OCI-LY3 (cell line): ENCODE results near the gene ASPSCR1.
"Not testable (repeated sequence)": the region's sequence is repeated elsewhere in the genome, so short reads cannot be mapped to it uniquely, and the experiment has no call there.

Experiments
- H2AFZ ChIP-seq: fragments of 200-600, 300-600 bp; shearing (Covaris generic); 2 replicates; pipeline ENCODE4 v1.6.0; 2014; ENCODE audit warnings: antibody characterized with exemption, low read depth, low read length
- H3K27ac ChIP-seq: fragments of 200-600, 300-600 bp; sonication (generic); 2 replicates; pipeline ENCODE4 v1.5.1; 2014; ENCODE audit warnings: mild to moderate bottlenecking, low read length, moderate library complexity, mixed read lengths
- H3K27me3 ChIP-seq: fragments of 200-600, 300-600 bp; sonication (generic); 2 replicates; pipeline ENCODE4 v1.6.1; 2014; ENCODE audit warnings: low read depth, low read length, mixed read lengths
- H3K36me3 ChIP-seq: fragments of 200-600, 300-600 bp; sonication (generic); replicated peaks from 2 replicates; pipeline ENCODE3; 2014; ENCODE audit warnings: low read depth, low read length, mixed read lengths
- H3K4me1 ChIP-seq: fragments of 300-600, 200-600 bp; sonication (generic); 2 replicates; pipeline ENCODE4 v1.6.1; 2014; ENCODE audit warnings: low read length, mixed read lengths
- H3K4me2 ChIP-seq: fragments of 200-600, 300-600 bp; sonication (generic); 2 replicates; pipeline ENCODE4 v1.6.1; 2014; ENCODE audit warnings: low read length, mixed read lengths
- H3K4me3 ChIP-seq: fragments of 300-600, 200-600 bp; sonication (generic); 2 replicates; pipeline ENCODE4 v1.5.1; 2014; ENCODE audit warnings: antibody characterized with exemption, mild to moderate bottlenecking, low read length, moderate library complexity
- H3K79me2 ChIP-seq: fragments of 300-600, 200-600 bp; shearing (Covaris generic); 2 replicates; pipeline ENCODE4 v1.6.1; 2014; ENCODE audit warnings: mild to moderate bottlenecking, low read length, mixed read lengths
- H3K9ac ChIP-seq: fragments of 300-600, 200-600 bp; shearing (Covaris generic); 2 replicates; pipeline ENCODE4 v1.6.0; 2014; ENCODE audit warnings: mild to moderate bottlenecking, low read length, moderate library complexity
- H3K9me3 ChIP-seq: fragments of 200-600, 300-600 bp; shearing (Covaris generic); 2 replicates; pipeline ENCODE4 v1.6.1; 2014; ENCODE audit warnings: low read length, mixed read lengths; ENCODE audit not compliant: insufficient read depth
- H4K20me1 ChIP-seq: fragments of 200-600, 300-600 bp; sonication (generic); 2 replicates; pipeline ENCODE4 v1.6.1; 2016; ENCODE audit warnings: low read length, mixed read lengths; ENCODE audit not compliant: insufficient read depth
- EZH2phosphoT487 ChIP-seq: fragments of 200-600 bp; shearing (Covaris generic); IDR thresholded peaks from 2 replicates; pipeline ENCODE4 v1.6.1; 2018; ENCODE audit warnings: antibody characterized with exemption, mixed run types, low read depth
- TF ChIP-seq, protein P1 (sequence below): fragments of 200-600, 300-600 bp; sonication (generic); IDR thresholded peaks from 2 replicates; pipeline ENCODE4 v1.5.1; 2014; ENCODE audit warnings: antibody characterized with exemption, low read length, low read depth

Gene ASPSCR1

DNA sequence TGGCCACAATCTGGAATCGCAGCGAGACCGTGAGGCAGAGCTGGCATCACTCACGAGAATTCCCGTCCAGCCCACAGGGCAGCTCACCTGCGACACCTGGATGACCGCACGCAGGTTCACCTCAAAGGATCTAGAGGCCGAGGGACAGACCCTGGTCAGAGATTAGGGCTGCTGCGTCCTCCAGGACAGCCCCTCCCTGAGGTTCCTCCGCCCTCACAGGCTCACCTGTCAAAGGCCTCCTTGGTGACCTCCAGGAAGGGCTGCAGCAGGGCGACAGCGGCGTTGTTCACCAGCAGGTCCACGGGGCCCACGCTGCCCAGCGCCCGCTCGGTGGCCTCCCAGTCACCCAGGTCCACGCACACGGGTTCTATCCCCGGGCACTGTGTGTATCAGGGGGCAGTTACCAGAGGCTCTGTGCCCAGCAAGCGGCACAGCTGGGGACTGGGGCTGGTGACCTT lies 59.2 kb downstream of the ASPSCR1 start:
- peak overlapping the region; percentile 98 for H3K4me3 ChIP-seq
- H3K36me3 ChIP-seq = peaks cover 7% of the 10 kb centered on the region
- H3K9ac ChIP-seq = peak overlapping the region; percentile 72
- peaks cover 7% of the 10 kb centered on the region for H3K79me2 ChIP-seq
- peak overlapping the region; percentile 99 for H3K4me2 ChIP-seq
- no peak for TF ChIP-seq EZH2phosphoT487
- TF ChIP-seq, protein P1, sequence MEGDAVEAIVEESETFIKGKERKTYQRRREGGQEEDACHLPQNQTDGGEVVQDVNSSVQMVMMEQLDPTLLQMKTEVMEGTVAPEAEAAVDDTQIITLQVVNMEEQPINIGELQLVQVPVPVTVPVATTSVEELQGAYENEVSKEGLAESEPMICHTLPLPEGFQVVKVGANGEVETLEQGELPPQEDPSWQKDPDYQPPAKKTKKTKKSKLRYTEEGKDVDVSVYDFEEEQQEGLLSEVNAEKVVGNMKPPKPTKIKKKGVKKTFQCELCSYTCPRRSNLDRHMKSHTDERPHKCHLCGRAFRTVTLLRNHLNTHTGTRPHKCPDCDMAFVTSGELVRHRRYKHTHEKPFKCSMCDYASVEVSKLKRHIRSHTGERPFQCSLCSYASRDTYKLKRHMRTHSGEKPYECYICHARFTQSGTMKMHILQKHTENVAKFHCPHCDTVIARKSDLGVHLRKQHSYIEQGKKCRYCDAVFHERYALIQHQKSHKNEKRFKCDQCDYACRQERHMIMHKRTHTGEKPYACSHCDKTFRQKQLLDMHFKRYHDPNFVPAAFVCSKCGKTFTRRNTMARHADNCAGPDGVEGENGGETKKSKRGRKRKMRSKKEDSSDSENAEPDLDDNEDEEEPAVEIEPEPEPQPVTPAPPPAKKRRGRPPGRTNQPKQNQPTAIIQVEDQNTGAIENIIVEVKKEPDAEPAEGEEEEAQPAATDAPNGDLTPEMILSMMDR = no peak
- peak overlapping the region; percentile 43; the same call in 1 of the 2 replicates for H2AFZ ChIP-seq
- peak overlapping the region; percentile 86 for H3K27ac ChIP-seq
- H3K4me1 ChIP-seq = peaks cover 19% of the 10 kb centered on the region
- H3K27me3 ChIP-seq = no peaks in the 10 kb centered on the region
- H3K9me3 ChIP-seq = no peaks in the 10 kb centered on the region
- H4K20me1 ChIP-seq = peaks cover 5% of the 10 kb centered on the region; the same call in 1 of the 2 replicates

DNA sequence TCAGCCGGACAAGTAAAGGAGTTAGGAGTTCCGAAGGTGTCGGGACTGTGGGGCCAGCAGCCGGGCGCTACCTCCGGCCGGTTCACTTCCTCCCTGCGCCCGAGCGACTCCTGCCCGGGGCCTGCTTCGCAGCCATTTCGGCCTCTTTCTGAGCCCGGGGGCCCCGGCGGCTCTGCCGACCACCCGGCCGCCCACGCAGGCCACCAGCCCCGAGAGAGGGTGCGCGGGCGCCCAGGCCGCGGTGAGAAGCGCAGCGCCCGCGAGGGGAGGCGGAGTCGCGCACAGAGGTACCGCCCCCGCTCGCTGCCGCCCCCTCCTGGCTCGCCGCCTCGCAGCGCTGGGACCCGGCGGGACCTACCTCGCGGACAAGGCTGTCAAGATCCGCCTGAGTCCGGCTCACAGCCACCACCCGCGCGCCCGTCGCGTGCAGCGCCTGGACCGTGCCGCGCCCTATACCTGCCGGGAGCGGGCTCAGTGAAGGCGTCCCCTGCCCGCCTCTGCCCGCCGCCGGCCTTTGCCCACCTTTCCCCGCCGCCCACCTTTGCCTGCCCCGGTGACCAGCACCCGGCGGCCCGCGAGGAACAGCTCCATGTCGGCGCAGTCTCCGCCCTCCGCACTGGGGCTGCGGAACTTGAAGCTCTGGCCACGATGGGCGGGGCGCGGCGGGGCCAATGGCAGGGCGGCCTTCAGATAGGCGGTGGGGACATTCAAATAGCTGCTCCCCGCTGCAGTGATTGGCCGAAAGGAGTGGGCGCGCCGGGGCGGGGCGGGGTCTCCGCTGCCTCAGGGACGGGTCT lies 59.9 kb downstream of the ASPSCR1 start, which contains the start of gene DCXR:
DCXR (minus strand) TSS at position 606 of the 797 bp plus-strand sequence; CDS start at position 591, 15 bp downstream.
- TF ChIP-seq EZH2phosphoT487 = no peak
- TF ChIP-seq, protein P1 = peak; percentile 69
- peak within 1 kb of the TSS; percentile 93 for H2AFZ ChIP-seq
- H3K36me3 ChIP-seq = peaks cover 7% of the 10 kb centered on the region
- H3K27me3 ChIP-seq = no peaks in the 10 kb centered on the region
- H4K20me1 ChIP-seq = peaks cover 5% of the 10 kb centered on the region; the same call in 1 of the 2 replicates
- H3K9me3 ChIP-seq = no peaks in the 10 kb centered on the region
- peak within 1 kb of the TSS; percentile 72 for H3K9ac ChIP-seq
- H3K79me2 ChIP-seq = peaks cover 7% of the 10 kb centered on the region
- peak within 1 kb of the TSS; percentile 86 for H3K27ac ChIP-seq
- H3K4me3 ChIP-seq = peak within 1 kb of the TSS; percentile 98
- H3K4me2 ChIP-seq = peak within 1 kb of the TSS; percentile 99
- H3K4me1 ChIP-seq = peaks cover 19% of the 10 kb centered on the region

DNA sequence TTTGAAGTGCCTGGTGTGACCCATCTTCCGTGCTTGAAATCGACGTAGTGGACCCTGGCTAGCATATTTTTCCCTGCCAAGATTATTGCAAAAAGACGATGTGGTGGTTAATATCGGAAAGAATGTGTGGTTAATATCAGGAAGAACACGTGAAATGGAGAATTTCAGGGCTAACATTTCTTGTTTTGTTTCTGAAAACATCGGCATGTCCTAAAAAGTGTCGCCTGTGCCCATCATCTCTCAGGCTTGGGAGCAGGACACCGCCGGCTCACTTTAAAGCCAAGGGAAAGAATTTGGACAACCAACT lies 60.4 kb downstream of the ASPSCR1 start:
- Histone ChIP-seq H3K27ac (no peak overlapping the region), H3K9ac (peak overlapping the region; percentile 26; the same call in 1 of the 2 replicates), H3K36me3 (peaks cover 7% of the 10 kb centered on the region), H3K4me1 (peaks cover 19% of the 10 kb centered on the region), H2AFZ (peak overlapping the region; percentile 93), H3K79me2 (peaks cover 7% of the 10 kb centered on the region), H3K4me3 (peak overlapping the region; percentile 98), H3K27me3 (no peaks in the 10 kb centered on the region), H3K4me2 (peak overlapping the region; percentile 99), H3K9me3 (no peaks in the 10 kb centered on the region), H4K20me1 (peaks cover 5% of the 10 kb centered on the region; the same call in 1 of the 2 replicates)
- no peak for TF ChIP-seq EZH2phosphoT487
- TF ChIP-seq, protein P1 = no peak

DNA sequence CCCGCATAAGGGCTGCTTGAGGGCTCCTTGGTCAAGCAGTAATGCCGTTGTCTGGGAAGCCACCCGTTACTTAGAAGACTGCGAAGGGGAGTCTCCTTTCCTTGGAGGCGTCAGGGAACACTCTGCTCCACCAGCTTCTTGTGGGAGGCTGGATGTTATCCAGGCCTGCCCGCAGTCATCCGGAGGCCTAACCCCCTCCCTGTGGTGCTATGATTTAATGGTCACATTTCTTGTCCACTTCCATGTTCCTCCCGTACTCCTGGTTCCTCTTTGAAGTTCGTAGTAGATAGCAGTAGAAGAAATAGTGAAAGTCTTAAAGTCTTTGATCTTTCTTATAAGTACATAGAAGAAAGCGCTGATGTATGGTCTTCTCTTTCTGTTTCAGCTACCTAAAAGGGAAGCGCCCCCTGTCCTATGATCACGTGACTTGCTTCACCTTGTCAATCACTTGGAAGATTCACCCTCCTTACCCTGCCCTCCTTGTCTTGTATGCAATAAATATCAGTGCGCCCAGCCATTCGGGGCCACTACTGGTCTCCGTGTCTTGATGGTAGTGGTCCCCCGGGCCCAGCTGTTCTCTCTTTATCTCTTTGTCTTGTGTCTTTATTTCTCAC lies 61.5 kb downstream of the ASPSCR1 start:
- not testable (repeated sequence) for H3K27me3 ChIP-seq, H3K4me3 ChIP-seq, H4K20me1 ChIP-seq, H3K79me2 ChIP-seq, H3K9ac ChIP-seq, H3K36me3 ChIP-seq, H2AFZ ChIP-seq, H3K9me3 ChIP-seq, H3K4me2 ChIP-seq, H3K27ac ChIP-seq
- H3K4me1 ChIP-seq = peaks cover 19% of the 10 kb centered on the region
